Gastrocnemius medialis (tissue), 4 donors: Measurements from ENCODE around the gene CCR9. TPM values are rescaled to one million over a fixed set of nuclear protein-coding genes. Genes with fewer than 3 reads are reported as not detected.

Experiments used
- ATAC-seq, 2 donors: fragments of 150-250 bp; one replicate each; pipeline ENCODE4 v1.9.1; 2016
- DNase-seq, 2 donors: peaks; one replicate each; pipeline ENCODE4 v3.0.0-alpha.2; 2019
- H3K27ac ChIP-seq, 4 donors: fragments of 200-600 bp; sonication (generic); 1 replicate in 1 of 4; 2 replicates in 3 of 4; pipeline ENCODE4 v1.5.1; 2016 to 2018; ENCODE audit warnings: mild to moderate bottlenecking in 2 of 4, moderate library complexity in 1 of 4
- H3K27me3 ChIP-seq, 3 donors: fragments of 200-600 bp; sonication (generic) in 2 of 3; 1 replicate in 1 of 3; 2 replicates in 2 of 3; pipeline versions ENCODE4 v1.5.1 to v1.6.0; 2016 to 2019; ENCODE audit warnings: mild to moderate bottlenecking in 1 of 3, moderate library complexity in 1 of 3
- H3K36me3 ChIP-seq, 2 donors: fragments of 200-600 bp; sonication (generic) in 1 of 2; one replicate each; pipeline ENCODE4 v1.5.1; 2017 to 2018
- H3K4me1 ChIP-seq, 2 donors: fragments of 200-600 bp; sonication (generic) in 1 of 2; one replicate each; pipeline ENCODE4 v1.5.1; 2016 to 2017; ENCODE audit warnings: mild to moderate bottlenecking in 2 of 2
- H3K4me3 ChIP-seq, 4 donors: fragments of 200-600 bp; sonication (generic) in 3 of 4; 1 replicate in 1 of 4; 2 replicates in 3 of 4; pipeline ENCODE4 v1.5.1; 2016 to 2019; ENCODE audit warnings: mild to moderate bottlenecking in 2 of 4
- H3K9me3 ChIP-seq, 3 donors: fragments of 200-600 bp; sonication (generic) in 2 of 3; 1 replicate in 1 of 3; 2 replicates in 2 of 3; pipeline ENCODE4 v1.5.1; 2016 to 2019
- CTCF ChIP-seq, 5 experiments: fragments of 450-650 bp in 3 of 5; fragments of 200-600 bp in 2 of 5; sonication (generic) in 2 of 5; IDR thresholded peaks in 4 of 5; conservative IDR thresholded peaks in 1 of 5; 1 replicate in 4 of 5; 2 replicates in 1 of 5; pipeline ENCODE4 v1.5.1; 2016 to 2019; ENCODE audit warnings: antibody characterized with exemption in 5 of 5, mild to moderate bottlenecking in 3 of 5, moderate library complexity in 3 of 5
- POLR2A ChIP-seq, 2 donors: fragments of 450-650 bp; IDR thresholded peaks; one replicate each; pipeline ENCODE4 v1.6.1; 2017; ENCODE audit warnings: antibody characterized with exemption in 2 of 2, mild to moderate bottlenecking in 2 of 2, moderate library complexity in 2 of 2
- in situ Hi-C, 4 donors: fragments of 200-750 bp; cut with MboI; loops; one replicate each; pipeline versions ENCODE4 v1.15.0 to v1.8.0; 2017; ENCODE audit warnings: low sequenced_read_pairs in 4 of 4
- intact Hi-C: fragments of 100-400 bp; cut with DNase I; formaldehyde crosslinking; loops from one replicate; pipeline ENCODE4 v1.15.1; 2023; ENCODE audit warnings: low total_unique reads
- total RNA-seq, 4 donors: library from RNA; depleted of rRNA; stranded (reverse); fragments of >200 nt; gene quantifications; one replicate each; pipeline versions ENCODE4 v1.1.0 to v1.2.3, GENCODE V29; 2016

Gene CCR9
- total RNA-seq, 4 donors from 2014 or later: 0.09 to 0.13 TPM; not detected in 2

GRCh38 chr3:45943207-45943846, 57.0 kb downstream of the CCR9 start, which contains the start of gene CXCR6:
TSS of gene CXCR6 (plus strand) at chr3:45943464. CDS start at chr3:45946482, 3,018 bp downstream.
- H3K9me3 ChIP-seq: no peaks in the 10 kb centered on the region
- no peak for TF ChIP-seq CTCF (IDR thresholded peaks at IDR 0.05 in 4 of 5, conservative IDR thresholded peaks at IDR 0.05 in 1 of 5)
- TF ChIP-seq POLR2A (IDR thresholded peaks at IDR 0.05): no peak
- no peaks in the 10 kb centered on the region for H3K27me3 ChIP-seq
- H3K4me1 ChIP-seq: peaks cover 20 to 45% of the 10 kb centered on the region in 2 donors
- peaks cover 0 to 27% of the 10 kb centered on the region in 2 donors for H3K36me3 ChIP-seq
- H3K27ac ChIP-seq: peak within 1 kb of the TSS in 3 of 4 donors; percentile 44 to 80 (median 49)
- in situ Hi-C loops: loop anchor here (5.0 to 25.0 kb wide), 2 partner anchors 134 to 419 kb away; partner anchors contain the start of genes CCR2 (in 1 of the 4) and CCR5 (in 1 of the 4)
- no peak for ATAC-seq
- DNase-seq: no peak
- H3K4me3 ChIP-seq: no peak within 1 kb of the TSS
- intact Hi-C loops: no loop called here

- peak overlapping the region; percentile 13 to 100 (median 24) for H3K27ac ChIP-seq
- no peak for TF ChIP-seq CTCF (IDR thresholded peaks at IDR 0.05 in 4 of 5, conservative IDR thresholded peaks at IDR 0.05 in 1 of 5)
- TF ChIP-seq POLR2A (IDR thresholded peaks at IDR 0.05): no peak
- ATAC-seq: no peak
- no peaks in the 10 kb centered on the region for H3K27me3 ChIP-seq
- DNase-seq: no peak
- intact Hi-C loops: no loop called here
- peaks cover 0 to 44% of the 10 kb centered on the region in 2 donors for H3K36me3 ChIP-seq
- H3K4me1 ChIP-seq: peaks cover 9 to 34% of the 10 kb centered on the region in 2 donors
- H3K4me3 ChIP-seq: no peak overlapping the region
- in situ Hi-C loops: loop anchor here (5.0 to 25.0 kb wide), 2 partner anchors 132 to 417 kb away; partner anchors contain the start of genes CCR2 (in 1 of the 4) and CCR5 (in 1 of the 4)
- H3K9me3 ChIP-seq: no peaks in the 10 kb centered on the region
Measured at GRCh38 chr3:45944830-45945620, 58.7 kb downstream of the CCR9 start.

GRCh38 chr3:45946307-45946706, 60.0 kb downstream of the CCR9 start:
- Histone ChIP-seq H3K27me3 (no peaks in the 10 kb centered on the region), H3K9me3 (no peaks in the 10 kb centered on the region), H3K4me3 (no peak overlapping the region), H3K36me3 (peaks cover 0 to 57% of the 10 kb centered on the region in 2 donors), H3K27ac (peak overlapping the region in 3 of 4 donors; percentile 32 to 100 (median 60)), H3K4me1 (peaks cover 8 to 22% of the 10 kb centered on the region in 2 donors)
- intact Hi-C loops: no loop called here
- in situ Hi-C loops: loop anchor here in 1 of 4 donors (25.0 kb wide), 1 partner anchor 416 kb away; the partner anchor contains the start of genes CCR2 and CCR5
- TF ChIP-seq POLR2A (IDR thresholded peaks at IDR 0.05) (no peak), CTCF (IDR thresholded peaks at IDR 0.05 in 4 of 5, conservative IDR thresholded peaks at IDR 0.05 in 1 of 5) (peak in 2 of 5 experiments; percentile 11 to 18)
- DNase-seq (no peak), ATAC-seq (no peak)

- in situ Hi-C loops (loop anchor here in 1 of 4 donors (25.0 kb wide), 1 partner anchor 415 kb away; the partner anchor contains the start of genes CCR2 and CCR5), intact Hi-C loops (no loop called here)
- H3K4me1 ChIP-seq: peaks cover 5 to 17% of the 10 kb centered on the region in 2 donors
- no peak overlapping the region for H3K4me3 ChIP-seq
- H3K36me3 ChIP-seq: peaks cover 0 to 62% of the 10 kb centered on the region in 2 donors
- no peak for TF ChIP-seq CTCF (IDR thresholded peaks at IDR 0.05 in 4 of 5, conservative IDR thresholded peaks at IDR 0.05 in 1 of 5)
- no peak for TF ChIP-seq POLR2A (IDR thresholded peaks at IDR 0.05)
- no peaks in the 10 kb centered on the region for H3K27me3 ChIP-seq
- ATAC-seq (no peak), DNase-seq (no peak)
- H3K9me3 ChIP-seq: no peaks in the 10 kb centered on the region
- peak overlapping the region; percentile 18 to 100 (median 46) for H3K27ac ChIP-seq
Measured at GRCh38 chr3:45946875-45947274, 60.5 kb downstream of the CCR9 start.
